HCT116 (cell line): ENCODE data around the gene CDKAL1. TPM values are rescaled to one million over a fixed set of nuclear protein-coding genes. Genes with fewer than 3 reads are reported as not detected.

Experiments
- ATAC-seq: fragments of 200-7000 bp; cut with Tn5 transposase; 2 replicates; pipeline ENCODE4 v1.9.1; 2020; ENCODE audit warnings: mild to moderate bottlenecking, moderate library complexity
- BruUV-seq: library from RNA; stranded (reverse); fragments of 400-500 nt; replicated peaks from 2 replicates; lab custom pipeline; 2021; lab: Mats Ljungman, UMichigan
- CTCF ChIA-PET: fragments of 300-600 bp; sonication (Branson Sonifier 250); formaldehyde crosslinking; loops from one replicate; lab custom pipeline; 2021; ENCODE audit warnings: antibody characterized with exemption; lab: Charles Lee
- POLR2A ChIA-PET: fragments of 300-600, 350-600 bp; sonication (Branson Sonifier 250); formaldehyde crosslinking; loops from one replicate; lab custom pipeline; 2021; ENCODE audit warnings: antibody characterized with exemption; lab: Charles Lee
- RAD21 ChIA-PET, 2 experiments: fragments of 300-600 bp; sonication (Branson Sonifier 250); formaldehyde crosslinking; loops; one replicate each; lab custom pipeline; 2023; ENCODE audit warnings: low total read pairs in 2 of 2; ENCODE audit not compliant: uncharacterized antibody in 2 of 2, unreplicated experiment in 2 of 2, low non-redundant PET in 1 of 2; lab: Charles Lee
- DNase-seq: peaks from one replicate; pipeline ENCODE4 v3.0.0-alpha.2; 2010; ENCODE audit warnings: low read depth, low spot score
- H2AFZ ChIP-seq: fragments of 200-600 bp; shearing (Covaris generic), sonication (generic); 2 replicates; pipeline ENCODE4 v1.6.1; 2017; ENCODE audit warnings: low read depth, mixed run types, mixed read lengths, antibody characterized with exemption, low read length; ENCODE audit not compliant: poor library complexity, severe bottlenecking
- H3K27ac ChIP-seq: 2 replicates; pipeline ENCODE4 v1.5.1; 2012; ENCODE audit warnings: low read depth, low read length
- H3K27me3 ChIP-seq: fragments of 200-600 bp; sonication (generic); 2 replicates; pipeline ENCODE4 v1.6.1; 2016; ENCODE audit warnings: mixed run types, low read length, mixed read lengths; ENCODE audit not compliant: insufficient read depth
- H3K36me3 ChIP-seq, 2 experiments: fragments of 200-500 bp in 1 of 2; fragments of 200-600 bp in 1 of 2; sonication (Bioruptor generic) in 1 of 2; sonication (generic) in 1 of 2; 2 replicates each; pipeline versions ENCODE4 v1.5.1 to v1.6.1; 2014 to 2016; ENCODE audit warnings: low read length in 2 of 2, inconsistent platforms in 1 of 2, mixed read lengths in 1 of 2, mixed run types in 1 of 2; ENCODE audit not compliant: insufficient read depth in 2 of 2, control insufficient read depth in 1 of 2
- H3K4me1 ChIP-seq, 2 experiments: fragments of 200-600 bp in 1 of 2; sonication (generic) in 1 of 2; 2 replicates each; pipeline versions ENCODE4 v1.5.1 to v1.6.1; 2012 to 2017; ENCODE audit warnings: low read length in 2 of 2, inconsistent platforms in 1 of 2, mild to moderate bottlenecking in 1 of 2, mixed read lengths in 1 of 2, mixed run types in 1 of 2, moderate library complexity in 1 of 2; ENCODE audit not compliant: insufficient read depth in 2 of 2, control insufficient read depth in 1 of 2
- H3K4me2 ChIP-seq: fragments of 200-600 bp; sonication (generic); 2 replicates; pipeline ENCODE4 v1.6.1; 2017; ENCODE audit warnings: mixed run types, low read length, mixed read lengths
- H3K4me3 ChIP-seq, 2 experiments: fragments of 200-600 bp in 1 of 2; sonication (generic) in 1 of 2; replicated peaks in 1 of 2; 2 replicates each; pipeline ENCODE4 v1.5.1; 2011 to 2016; ENCODE audit warnings: low read length in 2 of 2, control low read depth in 1 of 2, low read depth in 1 of 2, mild to moderate bottlenecking in 1 of 2, mixed read lengths in 1 of 2, mixed run types in 1 of 2
- H3K79me2 ChIP-seq: fragments of 200-600 bp; sonication (generic); 2 replicates; pipeline ENCODE4 v1.6.1; 2017; ENCODE audit warnings: mild to moderate bottlenecking, mixed run types, low read length, moderate library complexity, mixed read lengths; ENCODE audit not compliant: insufficient read depth
- H3K9ac ChIP-seq: fragments of 200-600 bp; sonication (generic); 2 replicates; pipeline ENCODE4 v1.6.1; 2016; ENCODE audit warnings: low read length, mixed read lengths
- H3K9me2 ChIP-seq: fragments of 200-600 bp; sonication (generic), shearing (Covaris generic); 2 replicates; pipeline ENCODE4 v1.6.1; 2017; ENCODE audit warnings: mixed run types, mild to moderate bottlenecking, moderate library complexity; ENCODE audit not compliant: insufficient read depth
- H3K9me3 ChIP-seq, 2 experiments: fragments of 200-500 bp in 1 of 2; fragments of 200-600 bp in 1 of 2; sonication (Bioruptor generic) in 1 of 2; sonication (generic) in 1 of 2; 2 replicates each; pipeline ENCODE4 v1.6.1; 2014 to 2017; ENCODE audit warnings: low read length in 2 of 2, mixed read lengths in 2 of 2, inconsistent platforms in 1 of 2, low read depth in 1 of 2, mild to moderate bottlenecking in 1 of 2, mixed run types in 1 of 2, moderate library complexity in 1 of 2; ENCODE audit not compliant: control insufficient read depth in 1 of 2, insufficient read depth in 1 of 2
- H4K20me1 ChIP-seq: fragments of 200-600 bp; sonication (generic), shearing (Covaris generic); 2 replicates; pipeline ENCODE4 v1.6.1; 2017; ENCODE audit warnings: mixed run types, mild to moderate bottlenecking, moderate library complexity; ENCODE audit not compliant: insufficient read depth
- ELF1 ChIP-seq: IDR thresholded peaks from 2 replicates; pipeline ENCODE4 v1.6.1; 2012; ENCODE audit warnings: low read depth, borderline replicate concordance
- EZH2 ChIP-seq: fragments of 200-600 bp; sonication (generic); IDR thresholded peaks from 2 replicates; pipeline ENCODE4 v1.6.1; 2017; ENCODE audit warnings: antibody characterized with exemption, mixed run types
- FOSL1 ChIP-seq: IDR thresholded peaks from 2 replicates; pipeline ENCODE4 v1.6.1; 2012; ENCODE audit warnings: low read depth
- POLR2AphosphoS5 ChIP-seq: IDR thresholded peaks from 2 replicates; pipeline ENCODE4 v1.6.1; 2011; ENCODE audit warnings: mild to moderate bottlenecking, low read depth, low read length, moderate library complexity
- SIN3A ChIP-seq: IDR thresholded peaks from 2 replicates; pipeline ENCODE4 v1.6.1; 2012; ENCODE audit warnings: low read depth
- SP1 ChIP-seq: IDR thresholded peaks from 2 replicates; pipeline ENCODE4 v1.6.1; 2012; ENCODE audit warnings: low read depth
- TCF7L2 ChIP-seq: IDR thresholded peaks from 2 replicates; pipeline ENCODE4 v1.7.0; 2011; ENCODE audit warnings: borderline replicate concordance, inconsistent platforms; ENCODE audit not compliant: insufficient read depth, insufficient read length; ENCODE audit errors: extremely low read depth
- YY1 ChIP-seq: IDR thresholded peaks from 2 replicates; pipeline ENCODE4 v1.6.1; 2011; ENCODE audit warnings: low read length, low read depth, moderate library complexity, mild to moderate bottlenecking; ENCODE audit not compliant: insufficient replicate concordance; ENCODE audit errors: extremely low read depth
- ZFX ChIP-seq: fragments of 450-650 bp; IDR thresholded peaks from 2 replicates; pipeline ENCODE4 v1.6.1; 2017
- ZNF274 ChIP-seq: fragments of 200-500 bp; sonication (Bioruptor generic); IDR thresholded peaks from 2 replicates; pipeline ENCODE4 v1.6.1; 2014; ENCODE audit warnings: mild to moderate bottlenecking, low read depth, low read length, inconsistent platforms
- intact Hi-C: fragments of 100-400 bp; cut with micrococcal nuclease; formaldehyde crosslinking; loops from 2 replicates; pipeline ENCODE4 v1.10.0; 2022
- total RNA-seq: library from RNA; stranded (reverse); gene quantifications from one replicate; pipeline ENCODE4 v1.2.1, GENCODE V29; 2021; ENCODE audit not compliant: unreplicated experiment
- TF ChIP-seq, protein P1 (sequence below): IDR thresholded peaks from 2 replicates; pipeline ENCODE4 v1.6.1; 2012
- TF ChIP-seq, protein P2 (sequence below): IDR thresholded peaks from 2 replicates; pipeline ENCODE4 v1.6.1; 2012
- TF ChIP-seq, protein P3 (sequence below): IDR thresholded peaks from 2 replicates; pipeline ENCODE4 v1.6.1; 2011; ENCODE audit warnings: mild to moderate bottlenecking, low read length, moderate library complexity; ENCODE audit not compliant: insufficient replicate concordance; ENCODE audit errors: extremely low read depth

The CDKAL1 gene
- total RNA-seq, 1 experiment from 2014 or later: 14.9 TPM

DNA sequence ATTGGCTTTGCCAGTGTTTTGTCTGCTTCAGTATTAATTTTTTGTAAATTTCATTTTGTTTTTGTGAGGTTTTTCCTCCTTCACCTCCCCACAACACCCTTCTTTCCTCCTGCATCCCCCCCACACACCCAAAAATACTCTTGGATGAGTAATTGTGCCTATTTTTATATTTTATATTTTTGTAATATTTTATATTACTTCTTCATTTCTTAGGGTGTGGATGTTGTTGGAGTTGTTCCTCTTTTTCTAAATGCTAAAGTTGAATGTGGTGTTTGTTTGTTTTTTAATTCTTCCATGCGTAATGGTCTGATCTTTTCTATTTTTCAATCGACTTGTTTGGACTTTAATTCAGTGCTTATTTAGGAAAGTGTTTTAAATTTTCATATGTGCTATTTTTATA is 638.8 kb downstream of the CDKAL1 start:
- no peak overlapping the region for H3K27ac ChIP-seq
- DNase-seq (no peak), ATAC-seq (no peak)
- CTCF ChIA-PET: no interaction called here
- no peak overlapping the region for H2AFZ ChIP-seq
- POLR2A ChIA-PET: no interaction called here
- H3K4me1 ChIP-seq: 0 out of 4 replicates have a peak, but pooled peaks cover 0 to 3% of the 10 kb centered on the region in 2 experiments
- no peak overlapping the region for H3K4me2 ChIP-seq
- TF ChIP-seq YY1 (no peak), SIN3A (no peak), TCF7L2 (no peak)
- TF ChIP-seq, protein P1, sequence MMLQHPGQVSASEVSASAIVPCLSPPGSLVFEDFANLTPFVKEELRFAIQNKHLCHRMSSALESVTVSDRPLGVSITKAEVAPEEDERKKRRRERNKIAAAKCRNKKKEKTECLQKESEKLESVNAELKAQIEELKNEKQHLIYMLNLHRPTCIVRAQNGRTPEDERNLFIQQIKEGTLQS: no peak
- TF ChIP-seq, protein P2, sequence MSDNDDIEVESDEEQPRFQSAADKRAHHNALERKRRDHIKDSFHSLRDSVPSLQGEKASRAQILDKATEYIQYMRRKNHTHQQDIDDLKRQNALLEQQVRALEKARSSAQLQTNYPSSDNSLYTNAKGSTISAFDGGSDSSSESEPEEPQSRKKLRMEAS: no peak
- no peaks in the 10 kb centered on the region for H3K9me2 ChIP-seq
- H3K9me3 ChIP-seq: no peaks in the 10 kb centered on the region
- H3K4me3 ChIP-seq: no peak overlapping the region
- no TSS peak for BruUV-seq
- H3K9ac ChIP-seq: no peak overlapping the region
- no peaks in the 10 kb centered on the region for H3K27me3 ChIP-seq
- intact Hi-C loops: no loop called here
- RAD21 ChIA-PET: no interaction called here
- H3K36me3 ChIP-seq: no peaks in the 10 kb centered on the region
- H4K20me1 ChIP-seq: no peaks in the 10 kb centered on the region
- H3K79me2 ChIP-seq: no peaks in the 10 kb centered on the region

DNA sequence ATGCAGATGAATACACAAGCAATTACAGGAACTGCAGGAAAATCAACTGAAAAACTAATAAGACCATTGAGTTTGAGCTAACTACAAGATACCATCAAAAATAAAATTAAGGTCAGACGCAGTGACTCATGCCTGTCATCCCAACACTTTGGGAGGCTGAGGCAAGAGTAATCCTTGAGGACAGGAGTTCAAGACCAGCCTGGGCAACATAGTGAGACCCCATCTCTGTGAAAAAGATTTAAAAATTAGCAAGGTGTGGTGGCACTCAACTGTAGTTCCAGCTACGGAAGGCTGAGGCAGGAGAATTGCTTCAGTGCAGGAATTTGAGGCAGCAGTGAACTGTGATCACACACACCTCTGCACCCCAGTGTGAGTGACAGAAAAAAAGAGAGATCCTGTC is 639.4 kb downstream of the CDKAL1 start:
- Histone ChIP-seq H3K9ac (no peak overlapping the region), H3K27ac (no peak overlapping the region), H3K9me2 (no peaks in the 10 kb centered on the region), H3K27me3 (no peaks in the 10 kb centered on the region), H2AFZ (no peak overlapping the region), H3K36me3 (no peaks in the 10 kb centered on the region), H3K4me1 (0 out of 4 replicates have a peak, but pooled peaks cover 0 to 3% of the 10 kb centered on the region in 2 experiments), H4K20me1 (no peaks in the 10 kb centered on the region), H3K4me3 (no peak overlapping the region), H3K9me3 (no peaks in the 10 kb centered on the region), H3K79me2 (no peaks in the 10 kb centered on the region), H3K4me2 (no peak overlapping the region)
- intact Hi-C loops: no loop called here
- RAD21 ChIA-PET: no interaction called here
- TF ChIP-seq, protein P2: no peak
- TF ChIP-seq ZFX (no peak), POLR2AphosphoS5 (no peak), SP1 (no peak), ZNF274 (no peak), SIN3A (no peak), FOSL1 (no peak), ELF1 (no peak), EZH2 (no peak)
- TF ChIP-seq, protein P3, sequence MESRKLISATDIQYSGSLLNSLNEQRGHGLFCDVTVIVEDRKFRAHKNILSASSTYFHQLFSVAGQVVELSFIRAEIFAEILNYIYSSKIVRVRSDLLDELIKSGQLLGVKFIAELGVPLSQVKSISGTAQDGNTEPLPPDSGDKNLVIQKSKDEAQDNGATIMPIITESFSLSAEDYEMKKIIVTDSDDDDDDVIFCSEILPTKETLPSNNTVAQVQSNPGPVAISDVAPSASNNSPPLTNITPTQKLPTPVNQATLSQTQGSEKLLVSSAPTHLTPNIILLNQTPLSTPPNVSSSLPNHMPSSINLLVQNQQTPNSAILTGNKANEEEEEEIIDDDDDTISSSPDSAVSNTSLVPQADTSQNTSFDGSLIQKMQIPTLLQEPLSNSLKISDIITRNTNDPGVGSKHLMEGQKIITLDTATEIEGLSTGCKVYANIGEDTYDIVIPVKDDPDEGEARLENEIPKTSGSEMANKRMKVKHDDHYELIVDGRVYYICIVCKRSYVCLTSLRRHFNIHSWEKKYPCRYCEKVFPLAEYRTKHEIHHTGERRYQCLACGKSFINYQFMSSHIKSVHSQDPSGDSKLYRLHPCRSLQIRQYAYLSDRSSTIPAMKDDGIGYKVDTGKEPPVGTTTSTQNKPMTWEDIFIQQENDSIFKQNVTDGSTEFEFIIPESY: no peak
- CTCF ChIA-PET: no interaction called here
- no peak for DNase-seq
- ATAC-seq: no peak
- POLR2A ChIA-PET: no interaction called here
- no TSS peak for BruUV-seq
